Lung (tissue), 12 donors: Measurements from ENCODE around the gene ESPNL. TPM values are rescaled to one million over a fixed set of nuclear protein-coding genes. Genes with fewer than 3 reads are reported as not detected.

Source experiments
- ATAC-seq: fragments of 200-7000 bp; cut with Tn5 transposase; one replicate; pipeline ENCODE4 v1.9.1; 2020; ENCODE audit warnings: moderate number of reproducible peaks; ENCODE audit not compliant: insufficient read depth, low FRiP score
- DNase-seq, 3 donors: peaks; one replicate each; pipeline ENCODE4 v3.0.0-alpha.2; 2013 to 2017
- H3K27ac ChIP-seq, 2 donors: one replicate each; pipeline ENCODE4 v1.5.1; 2013; ENCODE audit warnings: mild to moderate bottlenecking in 2 of 2, moderate library complexity in 2 of 2, control low read depth in 1 of 2, inconsistent platforms in 1 of 2, low read depth in 1 of 2, low read length in 1 of 2
- H3K27me3 ChIP-seq, 3 donors: one replicate each; pipeline ENCODE4 v1.5.1; 2013; ENCODE audit warnings: low read length in 2 of 3; ENCODE audit not compliant: control insufficient read depth in 3 of 3, insufficient read depth in 3 of 3
- H3K36me3 ChIP-seq, 4 donors: one replicate each; pipeline ENCODE4 v1.5.1; 2013; ENCODE audit warnings: low read length in 4 of 4, mild to moderate bottlenecking in 1 of 4, moderate library complexity in 1 of 4; ENCODE audit not compliant: control insufficient read depth in 4 of 4, insufficient read depth in 4 of 4
- H3K4me1 ChIP-seq, 5 donors: one replicate each; pipeline ENCODE4 v1.5.1; 2013; ENCODE audit warnings: low read length in 5 of 5, mild to moderate bottlenecking in 2 of 5, moderate library complexity in 1 of 5; ENCODE audit not compliant: control insufficient read depth in 5 of 5, insufficient read depth in 5 of 5
- H3K4me3 ChIP-seq: one replicate; pipeline ENCODE4 v1.5.1; 2013; ENCODE audit warnings: mild to moderate bottlenecking, control low read depth, moderate library complexity
- H3K9ac ChIP-seq, 2 donors: one replicate each; pipeline ENCODE4 v1.5.1; 2013; ENCODE audit warnings: low read length in 2 of 2, control low read depth in 1 of 2; ENCODE audit not compliant: insufficient read depth in 1 of 2
- H3K9me3 ChIP-seq, 4 donors: one replicate each; pipeline ENCODE4 v1.5.1; 2013; ENCODE audit warnings: low read length in 3 of 4, mild to moderate bottlenecking in 1 of 4, moderate library complexity in 1 of 4; ENCODE audit not compliant: control insufficient read depth in 4 of 4, insufficient read depth in 3 of 4
- CTCF ChIP-seq: IDR thresholded peaks from 2 replicates; pipeline ENCODE4 v1.5.1; 2012; ENCODE audit warnings: mild to moderate bottlenecking; ENCODE audit errors: control extremely low read depth, extremely low read depth
- WGBS, 2 donors: extraction: QIAGEN DNeasy Blood & Tissue Kit; methylation state at CpG; one replicate each; pipeline ENCODE4 v1.1.7; 2013; 5-methylcytosine and 5-hydroxymethylcytosine counted together
- polyA plus RNA-seq, 2 donors: library from polyadenylated mRNA; stranded (reverse); fragments of 200-250 nt; gene quantifications; one replicate each; pipeline ENCODE4 v1.2.1, GENCODE V29; 2013
- total RNA-seq, 2 donors: library from RNA; depleted of rRNA in 1 of 2; stranded (reverse); fragments of >200 nt in 1 of 2; gene quantifications; one replicate each; pipeline ENCODE4 v1.2.1, GENCODE V29; 2014 to 2021
- donor health status: control.
- donor health status: control.
- donor health status: Bipolar disorder and iron deficiency.
- donor health status: healthy.
- donor health status: DM: yes; HTN: yes; CAD: no.

ESPNL gene
- total and polyA plus RNA-seq, 4 donors = 0.07 to 3.0 (median 1.2) TPM

- Histone ChIP-seq H3K4me3 (no peak overlapping the region), H3K4me1 (peaks cover 0 to 20% (median 7%) of the 10 kb centered on the region in 5 donors), H3K36me3 (no peaks in the 10 kb centered on the region), H3K27ac (peak overlapping the region in 1 of 2 donors; percentile 50), H3K9me3 (no peaks in the 10 kb centered on the region), H3K9ac (no peak overlapping the region), H3K27me3 (peaks cover 0 to 2% (median 0%) of the 10 kb centered on the region in 3 donors)
- 91 to 97% methylated on average over 13 of the region's 13 CpGs for WGBS, 2 donors
- ATAC-seq (no peak), DNase-seq (no peak)
- TF ChIP-seq CTCF = no peak
Observed at GRCh38 chr2:238137885-238138284, 37.7 kb downstream of the ESPNL start.

GRCh38 chr2:238138331-238139195 is 38.4 kb downstream of the ESPNL start, which contains the start of gene KLHL30:
Gene KLHL30, plus strand, starts transcription at chr2:238138668. Its CDS starts 2,087 bp downstream, at chr2:238140755.
- Histone ChIP-seq H3K4me3 (no peak within 1 kb of the TSS), H3K27ac (peak within 1 kb of the TSS in 1 of 2 donors; percentile 50), H3K9me3 (no peaks in the 10 kb centered on the region), H3K27me3 (peaks cover 0 to 2% (median 0%) of the 10 kb centered on the region in 3 donors), H3K4me1 (peaks cover 3 to 22% (median 7%) of the 10 kb centered on the region in 5 donors), H3K9ac (no peak within 1 kb of the TSS), H3K36me3 (no peaks in the 10 kb centered on the region)
- ATAC-seq = no peak
- no peak for DNase-seq
- WGBS, 2 donors = 71 to 80% methylated on average over 22 of the region's 22 CpGs
- TF ChIP-seq CTCF = no peak

GRCh38 chr2:238139196-238140039 is 39.3 kb downstream of the ESPNL start:
- DNase-seq (no peak), ATAC-seq (no peak)
- no peak overlapping the region for H3K4me3 ChIP-seq
- no peak for TF ChIP-seq CTCF
- H3K27ac ChIP-seq = peak overlapping the region in 1 of 2 donors; percentile 50
- no peaks in the 10 kb centered on the region for H3K36me3 ChIP-seq
- no peak overlapping the region for H3K9ac ChIP-seq
- H3K9me3 ChIP-seq = no peaks in the 10 kb centered on the region
- H3K4me1 ChIP-seq = peaks cover 3 to 23% (median 7%) of the 10 kb centered on the region in 5 donors
- peaks cover 0 to 2% (median 0%) of the 10 kb centered on the region in 3 donors for H3K27me3 ChIP-seq
- WGBS, 2 donors = 59 to 61% methylated on average over 56 of the region's 56 CpGs
